Cardiac muscle cell (in vitro differentiated cells and primary cell): ENCODE data around the gene PHACTR3. TPM values are rescaled to one million over a fixed set of nuclear protein-coding genes. Genes with fewer than 3 reads are reported as not detected.

Source experiments
- DNase-seq, 2 donors: peaks; one replicate each; pipeline versions ENCODE4 v3.0.0 to v3.0.0-alpha.2; 2010 to 2017; ENCODE audit warnings: low read depth in 1 of 2, low spot score in 1 of 2
- H3K27ac ChIP-seq: fragments of 200-600 bp; sonication (generic); 2 replicates; pipeline ENCODE4 v1.5.1; 2016
- H3K27me3 ChIP-seq: fragments of 200-600 bp; sonication (generic); 2 replicates; pipeline ENCODE4 v1.6.0; 2016; ENCODE audit warnings: control low read depth
- H3K36me3 ChIP-seq: fragments of 200-600 bp; sonication (generic); 2 replicates; pipeline ENCODE4 v1.5.1; 2016; ENCODE audit warnings: control low read depth
- H3K4me1 ChIP-seq: fragments of 200-600 bp; sonication (generic); 2 replicates; pipeline ENCODE4 v1.8.1; 2017; ENCODE audit warnings: low read depth, mild to moderate bottlenecking, mixed run types
- H3K4me3 ChIP-seq: fragments of 200-600 bp; sonication (generic); 2 replicates; pipeline ENCODE4 v1.5.1; 2016; ENCODE audit warnings: mild to moderate bottlenecking
- H3K9me3 ChIP-seq: fragments of 200-600 bp; sonication (generic); 2 replicates; pipeline ENCODE4 v1.5.1; 2017; ENCODE audit warnings: low read depth, mild to moderate bottlenecking, control low read depth
- polyA plus RNA-seq: library from polyadenylated mRNA; unstranded; fragments of >200 nt; fragmentation: Nextera tagmentation; extraction: Ambion mirVana; gene quantifications from 2 replicates; pipeline ENCODE4 v1.2.1, GENCODE V29; 2016
- total RNA-seq: library from RNA; depleted of rRNA; stranded (reverse); fragments of >200 nt; gene quantifications from 2 replicates; pipeline ENCODE4 v1.2.3, GENCODE V29; 2016
- TF ChIP-seq, protein P1 (sequence below): IDR thresholded peaks from 2 replicates; pipeline ENCODE4 v1.5.1; 2012; ENCODE audit warnings: low read depth, mild to moderate bottlenecking, low read length

The PHACTR3 gene
- total and polyA plus RNA-seq, 2 experiments from 2014 or later: 0.55 to 17.0 TPM

DNA sequence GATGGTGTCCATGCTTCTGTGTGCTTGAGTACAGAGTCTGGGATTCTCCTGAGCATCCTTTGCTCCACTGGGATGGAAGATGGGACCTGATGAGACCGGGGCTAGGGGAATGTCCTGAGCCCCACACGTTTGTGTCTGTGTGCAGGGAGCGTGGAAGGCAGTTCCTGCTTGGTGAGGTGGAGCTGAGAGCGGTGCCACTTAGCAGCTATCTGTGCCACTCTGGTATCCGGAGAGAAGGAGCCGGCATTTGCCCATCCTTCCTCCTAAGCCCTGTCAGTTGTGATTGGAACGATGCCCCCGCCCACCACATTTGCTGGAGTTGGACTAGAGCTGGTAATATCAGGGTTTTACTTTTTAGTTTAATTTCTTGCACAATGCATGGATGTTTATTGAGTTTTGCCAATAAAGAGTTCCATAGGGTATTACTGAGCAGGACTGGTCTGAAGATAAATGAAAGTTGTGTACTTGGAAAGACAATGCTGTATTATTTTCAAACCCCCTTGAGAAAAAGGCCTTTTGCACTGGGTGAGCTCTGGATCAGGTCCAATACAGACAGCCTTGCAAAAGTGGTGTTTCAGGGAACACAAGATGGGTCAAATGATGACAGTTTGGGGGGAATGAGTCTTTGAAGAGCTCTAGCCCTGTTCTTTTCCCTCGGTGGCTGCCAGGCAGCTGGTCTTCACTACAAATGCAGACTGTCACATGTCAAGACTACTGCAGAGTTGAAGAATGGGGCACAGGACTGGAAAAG lies 198.3 kb downstream of the PHACTR3 start:
- Histone ChIP-seq H3K4me3 (no peak overlapping the region), H3K36me3 (no peaks in the 10 kb centered on the region), H3K4me1 (no peaks in the 10 kb centered on the region), H3K27me3 (no peaks in the 10 kb centered on the region), H3K27ac (no peak overlapping the region), H3K9me3 (no peaks in the 10 kb centered on the region)
- DNase-seq: no peak
- TF ChIP-seq, protein P1, sequence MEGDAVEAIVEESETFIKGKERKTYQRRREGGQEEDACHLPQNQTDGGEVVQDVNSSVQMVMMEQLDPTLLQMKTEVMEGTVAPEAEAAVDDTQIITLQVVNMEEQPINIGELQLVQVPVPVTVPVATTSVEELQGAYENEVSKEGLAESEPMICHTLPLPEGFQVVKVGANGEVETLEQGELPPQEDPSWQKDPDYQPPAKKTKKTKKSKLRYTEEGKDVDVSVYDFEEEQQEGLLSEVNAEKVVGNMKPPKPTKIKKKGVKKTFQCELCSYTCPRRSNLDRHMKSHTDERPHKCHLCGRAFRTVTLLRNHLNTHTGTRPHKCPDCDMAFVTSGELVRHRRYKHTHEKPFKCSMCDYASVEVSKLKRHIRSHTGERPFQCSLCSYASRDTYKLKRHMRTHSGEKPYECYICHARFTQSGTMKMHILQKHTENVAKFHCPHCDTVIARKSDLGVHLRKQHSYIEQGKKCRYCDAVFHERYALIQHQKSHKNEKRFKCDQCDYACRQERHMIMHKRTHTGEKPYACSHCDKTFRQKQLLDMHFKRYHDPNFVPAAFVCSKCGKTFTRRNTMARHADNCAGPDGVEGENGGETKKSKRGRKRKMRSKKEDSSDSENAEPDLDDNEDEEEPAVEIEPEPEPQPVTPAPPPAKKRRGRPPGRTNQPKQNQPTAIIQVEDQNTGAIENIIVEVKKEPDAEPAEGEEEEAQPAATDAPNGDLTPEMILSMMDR: no peak

DNA sequence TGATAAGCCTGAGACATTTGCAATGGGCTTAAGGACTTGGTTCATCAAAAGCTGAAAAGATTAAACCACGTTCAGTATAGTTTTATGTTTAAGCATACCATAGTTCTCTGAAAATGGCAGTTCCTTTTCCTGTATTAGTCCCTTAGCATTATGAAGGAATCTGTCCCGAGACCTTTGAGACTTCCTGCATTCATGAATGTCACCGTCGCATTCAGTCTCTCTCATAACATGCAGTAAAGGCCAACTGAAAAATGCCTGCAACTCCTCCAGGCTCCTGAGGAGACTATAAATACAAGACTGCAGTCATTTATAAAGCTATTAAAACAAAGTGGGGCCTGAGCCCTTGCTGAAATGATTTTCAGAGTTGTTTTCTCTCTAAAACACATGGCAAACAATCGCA lies 200.0 kb downstream of the PHACTR3 start:
- TF ChIP-seq, protein P1: no peak
- DNase-seq: no peak
- Histone ChIP-seq H3K4me1 (no peaks in the 10 kb centered on the region), H3K4me3 (no peak overlapping the region), H3K27me3 (no peaks in the 10 kb centered on the region), H3K27ac (no peak overlapping the region), H3K9me3 (no peaks in the 10 kb centered on the region), H3K36me3 (no peaks in the 10 kb centered on the region)

DNA sequence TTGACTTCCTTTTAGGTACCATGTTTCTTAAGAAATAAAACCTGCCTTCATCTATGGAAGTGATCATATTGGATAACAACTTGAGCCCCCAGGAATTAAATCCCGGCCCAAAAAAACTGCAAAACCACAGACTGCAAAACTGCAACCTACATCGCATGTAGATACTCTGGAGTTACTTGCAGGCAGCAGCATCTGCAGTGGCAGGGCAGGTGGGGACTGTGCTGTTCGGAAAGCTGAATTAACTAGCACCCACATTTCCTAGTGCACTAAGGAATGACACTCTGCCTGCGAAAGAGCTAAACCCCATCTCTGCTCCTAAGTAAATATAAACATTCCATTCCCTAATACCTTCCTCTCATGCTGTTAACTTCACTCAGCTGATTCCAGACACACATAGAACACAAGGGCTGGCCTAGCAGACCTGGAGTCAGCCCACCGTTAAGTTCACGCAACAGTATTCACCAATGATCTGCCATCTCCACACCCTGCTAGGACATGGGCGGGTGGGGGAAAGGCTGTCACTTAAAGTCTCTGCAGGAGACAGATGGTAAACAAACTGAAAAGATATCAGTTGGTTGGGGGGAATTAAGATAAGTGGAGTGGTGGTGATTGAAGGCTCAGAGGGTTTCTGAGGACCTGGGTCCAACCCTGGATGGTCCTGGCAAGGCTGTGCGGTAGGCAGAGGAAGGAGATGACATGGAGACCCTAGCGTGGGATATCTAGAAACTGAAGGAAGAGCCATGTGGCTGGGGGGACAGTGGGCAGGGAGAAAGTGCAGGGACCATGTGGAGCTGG lies 200.7 kb downstream of the PHACTR3 start:
- TF ChIP-seq, protein P1: no peak
- H3K4me1 ChIP-seq: no peaks in the 10 kb centered on the region
- H3K36me3 ChIP-seq: no peaks in the 10 kb centered on the region
- H3K9me3 ChIP-seq: no peaks in the 10 kb centered on the region
- H3K27me3 ChIP-seq: no peaks in the 10 kb centered on the region
- no peak overlapping the region for H3K4me3 ChIP-seq
- no peak for DNase-seq
- H3K27ac ChIP-seq: no peak overlapping the region

DNA sequence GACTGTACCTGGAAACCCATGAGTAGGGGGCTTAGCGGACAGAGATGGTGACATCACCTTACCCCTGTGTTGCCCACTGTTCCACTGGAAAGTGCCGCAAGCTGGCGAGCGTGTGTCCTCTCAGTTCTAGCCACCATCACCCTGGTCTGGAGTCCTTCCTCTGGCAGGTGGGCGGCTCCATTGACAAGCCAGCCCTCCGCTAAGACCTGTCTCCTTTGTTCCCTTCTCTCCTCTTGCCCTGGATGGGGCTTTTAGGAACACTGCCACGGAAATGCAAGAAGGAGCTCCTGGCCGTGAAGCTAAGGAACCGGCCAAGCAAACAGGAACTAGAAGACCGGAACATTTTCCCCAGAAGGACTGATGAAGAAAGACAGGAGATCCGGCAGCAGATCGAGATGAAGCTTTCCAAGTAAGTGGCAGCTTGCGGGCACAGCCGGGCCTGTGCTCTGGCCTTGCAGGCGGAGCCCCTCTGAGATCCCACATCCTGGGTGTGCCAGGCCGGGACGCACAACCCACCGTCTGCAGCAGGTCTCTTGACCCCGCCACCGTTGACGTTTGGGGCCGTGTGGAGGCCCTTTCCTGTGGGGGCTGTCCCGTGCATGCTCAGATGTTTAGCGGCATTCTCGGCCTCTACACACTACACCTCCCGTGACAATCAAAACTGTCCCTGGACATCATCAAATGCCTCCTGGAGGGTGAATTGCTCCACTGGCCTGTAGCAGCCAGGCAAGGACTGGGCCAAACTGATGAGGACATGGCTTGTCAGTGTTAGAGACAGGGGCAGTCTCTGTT lies 201.6 kb downstream of the PHACTR3 start:
- Histone ChIP-seq H3K27ac (no peak overlapping the region), H3K4me3 (no peak overlapping the region), H3K9me3 (no peaks in the 10 kb centered on the region), H3K36me3 (no peaks in the 10 kb centered on the region), H3K27me3 (no peaks in the 10 kb centered on the region), H3K4me1 (no peaks in the 10 kb centered on the region)
- DNase-seq: no peak
- TF ChIP-seq, protein P1: no peak

DNA sequence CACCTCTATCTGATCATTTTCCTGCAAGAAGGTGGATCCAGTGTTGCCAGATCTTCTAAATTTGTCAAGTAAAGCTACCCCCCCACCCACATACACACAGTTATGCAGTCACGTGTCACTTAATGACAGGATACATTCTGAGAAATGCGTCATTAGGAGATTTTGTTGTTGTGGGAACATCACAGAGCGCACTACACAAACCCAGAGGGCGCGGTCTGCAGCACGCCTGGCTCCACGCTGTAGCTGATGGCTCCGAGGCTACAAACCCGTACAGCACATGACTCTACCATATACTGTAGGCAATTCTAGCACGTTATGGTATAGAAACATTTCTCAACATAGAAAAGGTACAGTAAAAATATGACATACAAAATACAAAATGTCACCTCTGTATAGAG lies 202.2 kb downstream of the PHACTR3 start:
- TF ChIP-seq, protein P1: no peak
- H3K36me3 ChIP-seq: no peaks in the 10 kb centered on the region
- no peaks in the 10 kb centered on the region for H3K4me1 ChIP-seq
- no peaks in the 10 kb centered on the region for H3K9me3 ChIP-seq
- H3K27me3 ChIP-seq: no peaks in the 10 kb centered on the region
- no peak for DNase-seq
- no peak overlapping the region for H3K27ac ChIP-seq
- H3K4me3 ChIP-seq: no peak overlapping the region
